AG09309 (cell line): ENCODE measurements around the gene TBC1D24.
"Not testable (repeated sequence)": the region's sequence is repeated elsewhere in the genome, so short reads cannot be mapped to it uniquely, and the experiment has no call there.

Experiments
- DNase-seq: peaks from one replicate; pipeline ENCODE4 v3.0.0-alpha.2; 2010; ENCODE audit warnings: low read depth
- H3K4me3 ChIP-seq: 2 replicates; pipeline ENCODE4 v1.5.1; 2011; ENCODE audit warnings: mild to moderate bottlenecking, low read depth, low read length, moderate library complexity; ENCODE audit not compliant: control insufficient read depth
- TF ChIP-seq, protein P1 (sequence below): IDR thresholded peaks from 2 replicates; pipeline ENCODE4 v1.5.1; 2011; ENCODE audit warnings: mild to moderate bottlenecking, low read depth, low read length, inconsistent platforms; ENCODE audit not compliant: insufficient read depth, control insufficient read depth; ENCODE audit errors: missing control alignments

Gene TBC1D24

DNA sequence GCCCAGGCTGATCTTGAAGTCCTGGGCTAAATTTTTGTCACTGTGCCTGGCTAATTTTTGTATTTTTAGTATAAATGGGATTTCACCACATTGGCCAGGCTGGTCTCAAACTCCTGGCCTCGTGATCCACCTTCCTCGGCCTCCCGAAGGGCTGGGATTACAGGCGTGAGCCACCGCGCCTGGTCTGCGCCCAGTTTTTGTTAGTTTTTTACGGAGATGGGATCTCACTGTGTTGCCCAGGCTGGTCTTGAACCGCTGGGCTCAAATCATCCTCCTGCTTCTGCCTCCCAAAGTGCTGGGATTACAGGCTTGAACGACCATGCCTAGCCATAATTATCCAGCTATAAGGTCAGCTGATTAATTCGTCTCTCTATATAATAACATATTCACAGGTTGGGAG lies 59.0 kb downstream of the TBC1D24 start:
- H3K4me3 ChIP-seq = no peak overlapping the region
- TF ChIP-seq, protein P1, sequence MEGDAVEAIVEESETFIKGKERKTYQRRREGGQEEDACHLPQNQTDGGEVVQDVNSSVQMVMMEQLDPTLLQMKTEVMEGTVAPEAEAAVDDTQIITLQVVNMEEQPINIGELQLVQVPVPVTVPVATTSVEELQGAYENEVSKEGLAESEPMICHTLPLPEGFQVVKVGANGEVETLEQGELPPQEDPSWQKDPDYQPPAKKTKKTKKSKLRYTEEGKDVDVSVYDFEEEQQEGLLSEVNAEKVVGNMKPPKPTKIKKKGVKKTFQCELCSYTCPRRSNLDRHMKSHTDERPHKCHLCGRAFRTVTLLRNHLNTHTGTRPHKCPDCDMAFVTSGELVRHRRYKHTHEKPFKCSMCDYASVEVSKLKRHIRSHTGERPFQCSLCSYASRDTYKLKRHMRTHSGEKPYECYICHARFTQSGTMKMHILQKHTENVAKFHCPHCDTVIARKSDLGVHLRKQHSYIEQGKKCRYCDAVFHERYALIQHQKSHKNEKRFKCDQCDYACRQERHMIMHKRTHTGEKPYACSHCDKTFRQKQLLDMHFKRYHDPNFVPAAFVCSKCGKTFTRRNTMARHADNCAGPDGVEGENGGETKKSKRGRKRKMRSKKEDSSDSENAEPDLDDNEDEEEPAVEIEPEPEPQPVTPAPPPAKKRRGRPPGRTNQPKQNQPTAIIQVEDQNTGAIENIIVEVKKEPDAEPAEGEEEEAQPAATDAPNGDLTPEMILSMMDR = no peak
- DNase-seq = no peak

DNA sequence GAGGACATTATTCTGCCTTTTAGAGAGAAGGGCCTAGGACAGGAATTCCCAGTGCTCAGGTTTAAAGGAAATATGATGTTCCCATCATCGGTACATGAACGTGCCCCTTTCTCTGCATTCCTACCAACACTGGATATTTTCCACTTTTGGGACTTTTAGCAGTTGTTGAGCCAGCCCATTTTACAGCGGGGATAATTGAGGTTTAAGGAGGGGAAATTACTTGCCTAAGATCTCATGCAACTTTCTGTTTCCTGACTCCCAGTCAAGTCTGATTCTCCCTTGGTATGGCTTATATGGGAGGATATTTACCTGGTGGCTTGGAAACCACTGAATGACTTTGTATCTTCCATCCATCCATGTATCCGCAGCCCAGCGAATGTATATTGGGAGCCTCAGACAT lies 59.4 kb downstream of the TBC1D24 start:
- not testable (repeated sequence) for DNase-seq, H3K4me3 ChIP-seq

DNA sequence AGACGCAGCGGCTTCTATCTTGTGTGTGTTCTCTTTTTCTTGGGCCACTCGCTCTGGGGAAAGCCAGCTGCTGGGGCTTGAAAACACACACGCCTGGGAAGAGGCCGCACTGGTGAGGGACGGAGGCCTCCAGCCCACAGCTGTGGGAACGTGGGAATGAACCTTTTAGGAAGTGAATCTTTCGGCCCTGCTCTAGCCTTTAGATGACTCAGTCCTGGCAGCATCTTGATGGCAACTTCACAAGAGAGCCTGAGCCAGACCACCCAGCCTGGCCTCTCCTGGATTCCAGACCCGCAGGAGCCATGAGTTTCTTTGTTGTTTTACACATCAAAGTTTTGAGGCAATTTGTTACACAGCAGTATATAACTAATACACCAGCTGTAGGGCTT lies 60.7 kb downstream of the TBC1D24 start:
- no peak overlapping the region for H3K4me3 ChIP-seq
- TF ChIP-seq, protein P1 = no peak
- peak; percentile 55 for DNase-seq

DNA sequence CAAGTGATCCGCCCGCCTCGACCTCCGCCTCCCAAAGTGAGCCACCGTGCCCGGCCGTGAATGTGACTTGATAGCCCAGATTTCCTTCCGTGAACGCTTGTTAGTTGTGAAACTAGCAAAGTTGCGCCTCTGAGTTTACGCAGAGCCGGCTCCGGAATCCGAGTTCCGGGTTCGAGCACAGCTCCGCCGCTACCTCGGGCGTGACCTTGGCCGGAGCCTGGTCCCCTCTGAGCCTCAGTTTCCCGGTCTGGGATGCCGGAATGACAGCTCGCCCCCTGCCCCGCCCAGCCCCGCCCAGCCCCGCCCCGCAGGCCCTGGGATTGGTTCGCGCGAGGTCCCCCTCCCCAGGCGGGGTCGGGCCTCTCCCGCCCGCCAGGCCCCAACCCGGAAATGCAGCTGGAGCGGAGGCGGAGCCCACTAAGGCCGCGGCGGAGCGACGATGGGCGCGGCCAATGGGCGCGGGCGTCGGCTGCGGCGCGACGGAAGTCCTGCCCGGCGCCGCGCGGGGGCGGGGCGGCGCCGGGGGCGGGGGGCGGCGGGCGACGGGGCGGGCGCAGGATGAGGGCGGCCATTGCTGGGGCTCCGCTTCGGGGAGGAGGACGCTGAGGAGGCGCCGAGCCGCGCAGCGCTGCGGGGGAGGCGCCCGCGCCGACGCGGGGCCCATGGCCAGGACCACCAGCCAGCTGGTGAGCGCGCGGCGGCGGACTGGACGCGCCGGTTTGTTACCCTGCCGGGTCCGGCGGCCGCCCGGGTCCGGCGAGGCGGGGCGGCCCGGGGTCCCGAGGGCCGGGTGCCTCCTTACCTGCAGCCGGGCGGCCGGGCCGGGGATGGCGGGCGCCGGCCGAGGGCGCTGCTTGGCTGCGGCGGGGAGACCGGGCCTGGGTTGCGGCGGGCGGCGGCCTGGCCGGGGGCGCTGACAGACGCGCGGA lies 62.8 kb downstream of the TBC1D24 start, which contains the start of gene PDPK1:
Gene PDPK1 (plus strand): TSS at position 571 of the 929 bp plus-strand sequence. CDS start 92 bp downstream, at position 663.
- peak within 1 kb of the TSS; percentile 61 for H3K4me3 ChIP-seq
- TF ChIP-seq, protein P1 = no peak
- DNase-seq = peak; percentile 54

DNA sequence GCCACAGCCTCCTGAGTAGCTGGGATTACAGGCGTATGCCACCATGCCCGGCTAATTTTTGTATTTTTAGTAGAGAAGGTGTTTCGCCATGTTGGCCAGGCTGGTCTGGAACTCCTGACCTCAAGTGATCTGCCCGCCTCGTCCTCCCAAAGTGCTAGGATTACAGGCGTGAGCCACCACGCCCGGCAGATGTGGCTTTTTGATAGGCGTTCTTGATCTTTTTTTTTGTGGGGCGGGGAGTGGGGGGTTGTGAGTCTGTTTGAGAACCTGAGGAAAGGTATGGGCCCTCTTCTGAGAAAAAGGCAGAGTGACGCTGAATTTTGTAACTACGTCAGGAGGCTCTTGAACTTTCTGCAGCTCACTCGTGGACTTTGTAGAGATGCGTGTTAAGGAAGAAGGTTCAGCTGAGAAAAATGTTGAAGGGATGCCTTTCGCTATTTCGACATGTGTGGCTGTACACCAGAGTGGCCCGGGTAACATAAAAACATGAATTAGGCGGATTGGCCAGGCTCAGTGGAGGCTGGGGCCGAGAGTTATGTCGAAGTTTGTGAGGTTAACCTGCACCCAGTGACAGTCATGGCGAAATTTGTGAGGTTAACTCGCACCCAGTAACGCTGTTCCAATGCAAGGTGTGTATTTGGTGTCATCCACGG lies 64.4 kb downstream of the TBC1D24 start:
- not testable (repeated sequence) for H3K4me3 ChIP-seq, DNase-seq

DNA sequence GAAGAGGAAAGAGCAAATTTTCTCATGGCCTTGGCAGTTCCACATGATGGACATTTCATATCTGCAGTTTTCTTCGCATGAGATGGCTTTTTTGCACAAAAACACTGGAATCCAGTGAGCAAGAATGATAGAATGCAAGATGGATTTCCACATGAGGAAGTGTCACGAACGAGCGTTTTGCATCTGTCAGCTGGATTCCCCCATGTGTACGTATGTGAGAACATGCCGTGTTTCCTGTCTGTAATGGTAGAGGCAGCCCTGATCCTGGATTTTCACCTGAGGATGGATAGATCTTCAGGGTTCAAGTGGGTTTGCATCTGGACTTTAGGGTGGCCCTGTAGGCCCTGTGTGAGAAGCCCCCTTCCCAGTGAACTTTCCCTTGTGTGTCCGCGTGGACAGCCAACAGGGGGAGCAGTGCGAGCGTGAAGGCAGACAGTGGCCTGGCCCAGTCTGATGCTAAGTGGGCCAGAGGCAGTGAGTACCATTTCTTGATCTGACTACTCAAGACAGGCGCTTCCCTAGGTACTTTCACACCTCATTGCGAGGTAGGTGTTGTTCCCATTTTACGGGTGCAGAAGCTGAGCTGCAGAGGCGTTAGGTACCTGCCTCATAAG lies 65.0 kb downstream of the TBC1D24 start:
- TF ChIP-seq, protein P1 = peak; percentile 38

DNA sequence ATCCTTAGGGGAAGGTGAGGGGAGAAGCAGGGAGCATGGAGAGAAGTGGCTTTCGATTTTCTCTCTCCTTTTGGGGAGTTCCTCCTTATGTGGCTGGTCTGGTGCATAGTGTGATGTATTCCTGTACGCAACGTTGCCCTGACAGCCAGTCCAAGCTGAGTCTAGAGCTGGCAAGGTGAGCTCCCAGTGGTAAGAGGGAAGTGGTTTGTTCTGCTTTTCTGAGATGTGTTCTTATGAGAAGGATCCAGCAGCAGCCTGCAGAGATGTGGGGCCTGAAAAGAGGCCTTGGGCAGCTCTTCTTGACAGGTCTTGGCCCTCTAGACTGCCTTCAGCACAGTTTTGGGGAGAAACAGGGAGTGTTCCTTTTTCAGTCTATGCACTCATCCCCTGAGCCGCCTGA lies 66.0 kb downstream of the TBC1D24 start:
- DNase-seq, H3K4me3 ChIP-seq: not testable (repeated sequence)

More for the DNA sequence above, 65.0 kb downstream of the TBC1D24 start:
- H3K4me3 ChIP-seq, DNase-seq: not testable (repeated sequence)

DNA sequence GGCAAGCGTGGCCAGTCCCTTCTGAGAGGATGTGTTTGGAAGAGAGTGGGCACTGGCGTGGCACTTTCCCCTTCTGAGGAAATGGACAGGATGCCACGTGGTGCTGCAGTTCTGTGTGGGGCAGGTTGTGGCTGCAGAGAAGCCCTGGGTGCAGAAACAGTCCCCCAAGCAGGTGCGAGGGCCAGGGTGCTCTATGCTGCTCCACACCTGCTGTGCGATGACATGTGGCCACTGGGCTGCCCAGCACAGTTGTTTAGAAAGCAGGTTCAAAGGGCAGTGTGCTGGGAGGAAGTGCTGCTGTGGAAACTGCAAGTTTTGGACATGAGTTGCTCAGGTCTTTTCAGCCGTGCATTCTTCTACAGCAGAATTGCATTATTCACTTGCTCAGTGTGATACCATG lies 66.5 kb downstream of the TBC1D24 start:
- H3K4me3 ChIP-seq, DNase-seq: not testable (repeated sequence)

DNA sequence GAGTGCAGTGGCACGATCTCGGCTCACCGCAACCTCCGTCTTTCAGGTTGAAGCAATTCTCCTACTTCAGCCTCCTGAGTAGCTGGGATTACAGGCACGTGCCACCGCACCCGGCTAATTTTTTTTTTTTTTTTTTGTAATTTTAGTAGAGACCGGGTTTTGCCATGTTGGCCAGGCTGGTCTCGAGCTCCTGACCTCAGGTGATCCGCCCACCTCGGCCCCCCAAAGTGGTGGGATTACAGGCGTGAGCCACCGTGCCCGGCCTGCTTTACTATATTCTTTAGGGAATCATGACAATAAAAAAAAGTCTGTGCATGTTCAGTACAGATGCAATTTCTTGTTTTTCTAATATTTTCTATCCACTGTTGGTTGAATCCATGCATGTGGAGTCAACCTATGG lies 68.8 kb downstream of the TBC1D24 start:
- H3K4me3 ChIP-seq, DNase-seq: not testable (repeated sequence)

DNA sequence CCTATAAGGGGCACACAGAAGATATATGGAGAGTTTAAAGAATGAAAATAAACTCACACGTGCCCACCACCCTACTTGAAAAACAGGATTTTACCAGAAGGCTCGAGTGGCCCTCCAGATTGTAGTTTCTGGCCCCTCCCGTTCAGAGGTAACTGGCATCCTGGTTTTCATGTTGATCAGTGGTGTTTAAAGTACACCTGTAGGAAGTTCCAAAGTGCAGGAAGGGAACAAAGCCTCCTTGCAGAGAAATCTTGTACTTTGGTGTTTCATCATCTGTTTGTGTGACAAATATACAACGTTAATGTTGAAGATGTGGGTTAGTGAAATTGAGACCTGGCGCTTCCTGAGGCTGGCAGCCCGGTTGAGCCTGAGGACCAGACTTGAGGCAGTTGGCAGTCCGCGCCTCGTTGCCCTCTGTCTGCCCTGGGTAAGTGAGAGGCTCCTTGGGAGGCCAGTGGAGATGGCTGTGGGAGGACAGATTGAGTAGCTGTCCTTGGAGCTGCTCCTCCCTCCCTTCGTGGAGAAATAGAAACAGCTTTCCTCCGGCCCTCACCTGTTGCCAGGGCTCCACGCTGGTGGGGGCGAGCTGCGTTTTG lies 75.5 kb downstream of the TBC1D24 start:
- not testable (repeated sequence) for H3K4me3 ChIP-seq, DNase-seq
